ENCODE data around the gene DIP2C.

DIP2C gene

DNA sequence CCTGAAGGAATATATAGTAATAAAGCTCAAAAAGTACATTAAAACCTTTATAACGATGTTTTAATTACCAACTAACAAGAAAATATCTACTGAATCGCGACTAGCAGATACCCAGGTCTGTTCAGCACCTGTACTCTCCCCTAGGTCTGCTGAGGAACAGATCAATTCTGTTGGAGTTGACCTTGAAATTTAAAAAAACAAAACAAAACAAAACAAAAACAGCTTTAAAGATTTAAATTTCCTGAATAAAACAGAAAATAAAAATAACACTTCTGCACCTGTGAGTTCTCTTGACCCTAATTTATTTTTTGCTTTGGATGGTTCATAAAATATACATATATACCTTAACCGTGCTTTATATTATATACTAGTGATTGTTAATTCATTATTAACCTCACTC, 24.6 kb downstream of the DIP2C start:
- no peak for DNase-seq (ENCODE audit: low read depth)
- TF ChIP-seq, protein P1, sequence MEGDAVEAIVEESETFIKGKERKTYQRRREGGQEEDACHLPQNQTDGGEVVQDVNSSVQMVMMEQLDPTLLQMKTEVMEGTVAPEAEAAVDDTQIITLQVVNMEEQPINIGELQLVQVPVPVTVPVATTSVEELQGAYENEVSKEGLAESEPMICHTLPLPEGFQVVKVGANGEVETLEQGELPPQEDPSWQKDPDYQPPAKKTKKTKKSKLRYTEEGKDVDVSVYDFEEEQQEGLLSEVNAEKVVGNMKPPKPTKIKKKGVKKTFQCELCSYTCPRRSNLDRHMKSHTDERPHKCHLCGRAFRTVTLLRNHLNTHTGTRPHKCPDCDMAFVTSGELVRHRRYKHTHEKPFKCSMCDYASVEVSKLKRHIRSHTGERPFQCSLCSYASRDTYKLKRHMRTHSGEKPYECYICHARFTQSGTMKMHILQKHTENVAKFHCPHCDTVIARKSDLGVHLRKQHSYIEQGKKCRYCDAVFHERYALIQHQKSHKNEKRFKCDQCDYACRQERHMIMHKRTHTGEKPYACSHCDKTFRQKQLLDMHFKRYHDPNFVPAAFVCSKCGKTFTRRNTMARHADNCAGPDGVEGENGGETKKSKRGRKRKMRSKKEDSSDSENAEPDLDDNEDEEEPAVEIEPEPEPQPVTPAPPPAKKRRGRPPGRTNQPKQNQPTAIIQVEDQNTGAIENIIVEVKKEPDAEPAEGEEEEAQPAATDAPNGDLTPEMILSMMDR (IDR thresholded peaks at IDR 0.05; ENCODE audit: control insufficient read depth, extremely low read depth, insufficient read depth), result no peak
- H3K4me3 ChIP-seq (ENCODE audit: low read depth, low read length), result peak overlapping the region; percentile 37

DNA sequence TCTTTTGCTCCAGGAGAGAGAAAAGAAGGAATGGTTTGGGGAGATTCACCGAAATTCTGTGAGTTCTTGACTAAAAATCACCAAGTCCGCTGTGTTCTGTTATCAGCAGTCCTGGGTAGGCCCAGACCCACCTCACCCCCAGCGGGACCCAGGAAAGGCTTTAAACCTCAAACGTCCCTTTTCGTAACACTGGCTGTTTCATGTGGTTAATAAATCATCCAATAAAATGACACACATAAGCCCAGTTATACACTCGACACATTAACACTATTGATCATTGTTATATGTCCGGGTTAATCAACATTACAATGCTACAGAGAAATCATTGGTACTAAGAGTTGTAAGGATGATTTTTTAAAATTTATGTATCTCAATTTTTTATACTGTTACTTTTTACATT, 25.2 kb downstream of the DIP2C start:
- TF ChIP-seq, protein P1 (IDR thresholded peaks at IDR 0.05; ENCODE audit: control insufficient read depth, extremely low read depth, insufficient read depth), result no peak
- DNase-seq (ENCODE audit: low read depth), result no peak
- H3K4me3 ChIP-seq (ENCODE audit: low read depth, low read length), result no peak overlapping the region

DNA sequence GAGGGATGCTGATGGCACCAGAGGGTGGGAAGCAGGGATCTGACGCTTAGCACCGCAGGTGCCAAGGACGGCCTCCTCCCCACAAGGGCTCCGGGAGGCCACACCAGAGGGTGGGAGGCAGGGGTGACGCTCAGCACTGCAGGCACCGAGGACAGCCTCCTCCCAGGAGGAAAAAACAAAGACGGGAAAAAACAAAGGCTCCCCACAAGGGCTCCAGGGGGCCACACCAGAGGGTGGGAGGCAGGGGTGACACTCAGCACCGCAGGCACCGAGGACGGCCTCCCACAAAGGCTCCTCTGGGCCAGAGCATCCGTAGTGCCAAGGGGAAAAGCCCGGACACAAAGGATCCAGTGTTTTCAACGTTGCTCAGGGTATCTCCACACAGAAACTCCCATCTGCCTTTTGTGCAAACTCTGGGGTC, 25.6 kb downstream of the DIP2C start:
- DNase-seq (ENCODE audit: low read depth), result no peak
- TF ChIP-seq, protein P1 (IDR thresholded peaks at IDR 0.05; ENCODE audit: control insufficient read depth, extremely low read depth, insufficient read depth), result no peak

DNA sequence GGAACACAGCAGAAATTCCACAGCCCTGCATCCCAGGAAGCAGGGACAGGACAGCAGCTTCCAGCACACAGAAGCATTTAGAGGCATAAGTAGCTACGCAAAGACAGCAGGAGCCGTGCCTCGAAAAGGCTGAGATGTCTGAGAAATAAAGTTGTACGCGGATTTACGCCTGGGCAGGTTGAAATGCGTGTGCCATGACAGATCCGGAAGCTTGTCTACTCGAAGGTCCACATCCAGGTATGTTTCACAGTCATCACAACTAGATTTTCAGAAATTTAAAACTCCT, 26.1 kb downstream of the DIP2C start:
- H3K4me3 ChIP-seq (ENCODE audit: low read depth, low read length), result no peak overlapping the region
- no peak for DNase-seq (ENCODE audit: low read depth)
- TF ChIP-seq, protein P1 (IDR thresholded peaks at IDR 0.05; ENCODE audit: control insufficient read depth, extremely low read depth, insufficient read depth), result no peak

More for the DNA sequence above, 25.6 kb downstream of the DIP2C start:
- no peak overlapping the region for H3K4me3 ChIP-seq (ENCODE audit: low read depth, low read length)

DNA sequence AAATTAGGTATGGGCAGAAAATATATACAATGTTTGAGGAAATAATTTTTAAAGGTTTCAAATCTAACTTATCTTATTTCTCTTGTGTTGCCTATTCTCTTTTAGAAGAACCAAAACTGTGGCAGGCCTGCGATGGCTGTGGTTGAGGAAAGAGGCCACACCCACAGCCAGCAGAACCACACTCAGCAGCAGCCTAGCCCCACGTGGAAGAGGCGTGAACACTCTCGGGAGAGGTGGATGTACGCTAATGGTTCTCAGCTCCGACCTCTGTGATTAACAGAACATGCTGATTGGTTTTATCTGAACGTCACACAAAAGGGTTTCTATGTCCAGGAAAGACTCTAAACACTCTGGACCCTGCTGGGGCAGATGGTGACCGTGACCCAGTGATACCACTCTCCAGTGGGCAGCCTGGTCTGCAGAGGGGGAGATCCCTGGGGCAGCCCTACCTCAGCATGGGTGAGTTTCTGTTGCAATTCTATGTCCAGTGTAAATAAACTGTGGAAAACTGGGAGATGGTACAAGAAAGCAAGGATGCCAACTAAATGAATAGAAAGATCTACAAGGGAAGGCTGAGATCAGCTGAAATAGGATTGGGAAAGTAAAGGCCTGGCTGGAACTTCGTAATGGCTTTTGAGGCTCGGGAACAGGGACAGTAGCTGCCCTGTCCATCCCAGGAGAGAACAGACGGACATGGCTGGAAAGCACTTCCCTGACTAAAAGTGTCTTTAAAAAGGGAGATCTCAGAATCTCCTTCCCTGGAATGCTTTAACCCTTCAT, 26.6 kb downstream of the DIP2C start:
- DNase-seq (ENCODE audit: low read depth), result no peak
- TF ChIP-seq, protein P1 (IDR thresholded peaks at IDR 0.05; ENCODE audit: control insufficient read depth, extremely low read depth, insufficient read depth), result no peak
- H3K4me3 ChIP-seq (ENCODE audit: low read depth, low read length), result no peak overlapping the region

DNA sequence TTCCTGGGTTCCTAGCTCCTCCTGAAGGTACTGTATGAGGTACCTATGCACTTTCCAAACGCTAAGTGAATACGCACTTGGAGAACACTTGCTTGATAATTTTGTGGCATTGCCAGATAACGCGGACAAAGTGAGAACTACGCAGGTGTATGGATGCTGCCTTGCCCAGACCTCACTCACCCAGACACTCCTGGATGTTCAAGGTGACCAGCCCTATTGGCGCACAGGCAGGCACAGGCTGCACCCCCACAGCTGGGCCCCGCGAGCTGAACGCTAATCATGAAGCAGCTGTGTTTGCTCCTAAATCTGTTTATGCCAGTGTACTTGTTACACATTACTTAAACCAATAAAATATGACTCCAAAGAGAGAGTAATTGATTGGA, 27.3 kb downstream of the DIP2C start:
- TF ChIP-seq, protein P1 (IDR thresholded peaks at IDR 0.05; ENCODE audit: control insufficient read depth, extremely low read depth, insufficient read depth), result no peak
- no peak for DNase-seq (ENCODE audit: low read depth)
- H3K4me3 ChIP-seq (ENCODE audit: low read depth, low read length), result no peak overlapping the region
